ENCODE results near the gene MBOAT2. TPM values are rescaled to one million over a fixed set of nuclear protein-coding genes. Genes with fewer than 3 reads are reported as not detected.

Gene MBOAT2
- total and polyA plus RNA-seq, 4 donors: 0.57 to 65.5 (median 3.2) TPM

DNA sequence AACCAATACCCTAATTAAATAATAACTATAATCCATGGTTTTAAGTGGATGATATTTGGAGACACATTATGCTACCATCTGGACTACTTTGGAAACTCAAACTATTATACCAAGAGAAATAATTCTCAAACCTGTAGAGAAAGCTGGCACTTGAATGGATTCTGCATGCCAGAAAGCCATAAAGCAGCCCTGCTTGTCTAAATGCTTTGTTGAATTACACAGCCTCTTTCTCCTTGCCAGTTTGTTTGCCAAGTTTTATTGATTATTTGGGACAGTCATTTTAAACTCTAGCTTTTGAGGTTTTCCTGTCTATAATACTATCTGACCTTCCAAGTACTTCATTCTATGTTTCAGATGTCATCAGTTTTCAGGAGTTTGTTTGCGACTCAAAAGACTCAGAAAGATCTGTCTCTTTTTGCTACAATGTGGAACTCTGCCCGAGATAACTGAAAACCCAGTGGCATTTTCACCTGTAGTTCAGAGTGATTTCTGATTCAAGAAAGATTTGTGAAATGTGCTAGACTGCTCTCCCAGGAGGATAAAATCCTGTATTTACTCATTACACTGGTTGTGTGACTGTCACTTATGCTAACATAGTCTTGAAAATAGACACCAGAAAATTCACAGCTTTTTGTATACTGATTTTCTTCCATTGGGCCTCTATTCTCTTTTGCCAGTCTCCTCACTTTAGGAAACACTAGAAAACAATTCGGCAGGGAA lies 29.2 kb upstream of the MBOAT2 start:
- WGBS: 52% methylated on average over 3 of the region's 3 CpGs
- no peak overlapping the region for H3K9ac ChIP-seq (ENCODE audit: low read depth in 1 of 2, low read length in 2 of 2)
- no peak overlapping the region for H3K4me3 ChIP-seq (ENCODE audit: low read depth in 1 of 3, low read length in 3 of 3)
- no peak for TF ChIP-seq HNF4G (IDR thresholded peaks at IDR 0.05)
- no peak for TF ChIP-seq GABPA (IDR thresholded peaks at IDR 0.05 in 1 of 2, conservative IDR thresholded peaks at IDR 0.05 in 1 of 2)
- no peak for TF ChIP-seq MAX (IDR thresholded peaks at IDR 0.05)
- no peak for TF ChIP-seq HNF4A (conservative IDR thresholded peaks at IDR 0.05)
- no peak for TF ChIP-seq FOXA1 (IDR thresholded peaks at IDR 0.05)
- no peak for TF ChIP-seq TAF1 (conservative IDR thresholded peaks at IDR 0.05)
- H3K4me1 ChIP-seq (ENCODE audit: control insufficient read depth in 4 of 4, insufficient read depth in 4 of 4, low read length in 3 of 4): no peaks in the 10 kb centered on the region
- DNase-seq (ENCODE audit: low spot score): no peak
- peaks cover 0 to 2% (median 0%) of the 10 kb centered on the region in 4 donors for H3K27me3 ChIP-seq (ENCODE audit: control insufficient read depth in 4 of 4, insufficient read depth in 4 of 4, low read length in 3 of 4)
- H3K36me3 ChIP-seq (ENCODE audit: control insufficient read depth in 4 of 4, insufficient read depth in 3 of 4, low read depth in 1 of 4, low read length in 3 of 4): no peaks in the 10 kb centered on the region
- H3K9me3 ChIP-seq (ENCODE audit: control insufficient read depth in 4 of 4, low read length in 3 of 4): no peaks in the 10 kb centered on the region
- no peak overlapping the region for H3K27ac ChIP-seq (ENCODE audit: low read depth in 1 of 2, low read length in 2 of 2)

GRCh38 chr2:9032121-9032520 lies 28.6 kb upstream of the MBOAT2 start:
- no peak overlapping the region for H3K9ac ChIP-seq (ENCODE audit: low read depth in 1 of 2, low read length in 2 of 2)

GRCh38 chr2:9031246-9031645 lies 27.8 kb upstream of the MBOAT2 start:
- H3K27me3 ChIP-seq (ENCODE audit: control insufficient read depth in 4 of 4, insufficient read depth in 4 of 4, low read length in 3 of 4): peaks cover 0 to 4% (median 0%) of the 10 kb centered on the region in 4 donors
- no peak overlapping the region for H3K9ac ChIP-seq (ENCODE audit: low read depth in 1 of 2, low read length in 2 of 2)
- H3K4me3 ChIP-seq (ENCODE audit: low read depth in 1 of 3, low read length in 3 of 3): no peak overlapping the region
- no peaks in the 10 kb centered on the region for H3K9me3 ChIP-seq (ENCODE audit: control insufficient read depth in 4 of 4, low read length in 3 of 4)
- no peak for DNase-seq (ENCODE audit: low spot score)
- no peak overlapping the region for H3K27ac ChIP-seq (ENCODE audit: low read depth in 1 of 2, low read length in 2 of 2)
- no peaks in the 10 kb centered on the region for H3K4me1 ChIP-seq (ENCODE audit: control insufficient read depth in 4 of 4, insufficient read depth in 4 of 4, low read length in 3 of 4)
- H3K36me3 ChIP-seq (ENCODE audit: control insufficient read depth in 4 of 4, insufficient read depth in 3 of 4, low read depth in 1 of 4, low read length in 3 of 4): no peaks in the 10 kb centered on the region
- TF ChIP-seq HNF4G (IDR thresholded peaks at IDR 0.05) (no peak), SP1 (IDR thresholded peaks at IDR 0.05) (no peak), MAX (IDR thresholded peaks at IDR 0.05) (no peak), YY1 (IDR thresholded peaks at IDR 0.05) (no peak), FOXA1 (IDR thresholded peaks at IDR 0.05) (no peak), TAF1 (conservative IDR thresholded peaks at IDR 0.05) (no peak), HNF4A (conservative IDR thresholded peaks at IDR 0.05) (no peak), ZBTB33 (IDR thresholded peaks at IDR 0.05) (no peak), EGR1 (IDR thresholded peaks at IDR 0.05; ENCODE audit: low read depth in 2 of 2) (no peak), JUND (IDR thresholded peaks at IDR 0.05) (no peak), ATF3 (IDR thresholded peaks at IDR 0.05) (no peak)
- TF ChIP-seq, protein P1, sequence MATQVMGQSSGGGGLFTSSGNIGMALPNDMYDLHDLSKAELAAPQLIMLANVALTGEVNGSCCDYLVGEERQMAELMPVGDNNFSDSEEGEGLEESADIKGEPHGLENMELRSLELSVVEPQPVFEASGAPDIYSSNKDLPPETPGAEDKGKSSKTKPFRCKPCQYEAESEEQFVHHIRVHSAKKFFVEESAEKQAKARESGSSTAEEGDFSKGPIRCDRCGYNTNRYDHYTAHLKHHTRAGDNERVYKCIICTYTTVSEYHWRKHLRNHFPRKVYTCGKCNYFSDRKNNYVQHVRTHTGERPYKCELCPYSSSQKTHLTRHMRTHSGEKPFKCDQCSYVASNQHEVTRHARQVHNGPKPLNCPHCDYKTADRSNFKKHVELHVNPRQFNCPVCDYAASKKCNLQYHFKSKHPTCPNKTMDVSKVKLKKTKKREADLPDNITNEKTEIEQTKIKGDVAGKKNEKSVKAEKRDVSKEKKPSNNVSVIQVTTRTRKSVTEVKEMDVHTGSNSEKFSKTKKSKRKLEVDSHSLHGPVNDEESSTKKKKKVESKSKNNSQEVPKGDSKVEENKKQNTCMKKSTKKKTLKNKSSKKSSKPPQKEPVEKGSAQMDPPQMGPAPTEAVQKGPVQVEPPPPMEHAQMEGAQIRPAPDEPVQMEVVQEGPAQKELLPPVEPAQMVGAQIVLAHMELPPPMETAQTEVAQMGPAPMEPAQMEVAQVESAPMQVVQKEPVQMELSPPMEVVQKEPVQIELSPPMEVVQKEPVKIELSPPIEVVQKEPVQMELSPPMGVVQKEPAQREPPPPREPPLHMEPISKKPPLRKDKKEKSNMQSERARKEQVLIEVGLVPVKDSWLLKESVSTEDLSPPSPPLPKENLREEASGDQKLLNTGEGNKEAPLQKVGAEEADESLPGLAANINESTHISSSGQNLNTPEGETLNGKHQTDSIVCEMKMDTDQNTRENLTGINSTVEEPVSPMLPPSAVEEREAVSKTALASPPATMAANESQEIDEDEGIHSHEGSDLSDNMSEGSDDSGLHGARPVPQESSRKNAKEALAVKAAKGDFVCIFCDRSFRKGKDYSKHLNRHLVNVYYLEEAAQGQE (IDR thresholded peaks at IDR 0.05): no peak

More at GRCh38 chr2:9032121-9032520, 28.6 kb upstream of the MBOAT2 start:
- no peak for DNase-seq (ENCODE audit: low spot score)
- Histone ChIP-seq H3K27me3 (ENCODE audit: control insufficient read depth in 4 of 4, insufficient read depth in 4 of 4, low read length in 3 of 4) (peaks cover 0 to 2% (median 0%) of the 10 kb centered on the region in 4 donors), H3K9me3 (ENCODE audit: control insufficient read depth in 4 of 4, low read length in 3 of 4) (no peaks in the 10 kb centered on the region), H3K27ac (ENCODE audit: low read depth in 1 of 2, low read length in 2 of 2) (no peak overlapping the region), H3K36me3 (ENCODE audit: control insufficient read depth in 4 of 4, insufficient read depth in 3 of 4, low read depth in 1 of 4, low read length in 3 of 4) (no peaks in the 10 kb centered on the region), H3K4me1 (ENCODE audit: control insufficient read depth in 4 of 4, insufficient read depth in 4 of 4, low read length in 3 of 4) (no peaks in the 10 kb centered on the region), H3K4me3 (ENCODE audit: low read depth in 1 of 3, low read length in 3 of 3) (no peak overlapping the region)
- 76% methylated on average over 6 of the region's 6 CpGs for WGBS
- TF ChIP-seq HNF4A (conservative IDR thresholded peaks at IDR 0.05) (no peak), MAX (IDR thresholded peaks at IDR 0.05) (no peak), FOXA1 (IDR thresholded peaks at IDR 0.05) (no peak), TAF1 (conservative IDR thresholded peaks at IDR 0.05) (no peak), ZBTB33 (IDR thresholded peaks at IDR 0.05) (no peak), JUND (IDR thresholded peaks at IDR 0.05) (no peak)
